Measurements from ENCODE around the gene SLC12A5.
A peak's percentile ranks its signal among the peaks of the same experiment; 100 is the strongest.

SLC12A5 gene

DNA sequence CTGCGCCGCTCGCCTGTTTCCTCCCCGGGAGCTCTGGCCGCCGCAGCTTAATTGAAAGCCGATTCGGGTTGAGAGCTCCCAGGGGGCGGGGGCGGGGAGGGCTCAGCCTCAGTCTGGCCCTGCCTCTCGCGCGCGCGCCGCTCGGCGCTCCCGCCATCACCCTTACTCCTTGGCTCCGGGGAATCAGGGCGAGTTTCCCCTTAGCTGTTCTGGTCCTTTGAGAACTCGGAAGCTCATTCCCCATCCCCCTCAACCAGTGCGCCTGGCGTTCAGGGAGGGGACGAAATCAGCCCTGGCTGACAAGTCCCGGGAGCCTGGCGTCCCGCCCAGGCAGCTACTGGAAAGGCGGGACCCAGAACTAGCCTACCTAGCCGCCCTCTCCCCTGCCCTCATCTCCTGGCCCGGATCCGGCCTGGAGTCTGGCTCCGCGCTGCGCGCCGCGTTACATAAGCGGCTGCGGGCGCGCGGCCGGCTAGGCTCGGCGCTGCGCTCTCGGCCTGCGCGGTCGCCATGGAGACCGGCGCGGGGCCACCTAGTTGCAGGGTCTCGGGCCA is 2.8 kb downstream of the SLC12A5 start:
- Histone ChIP-seq H3K36me3 (ENCODE audit: control insufficient read depth in 1 of 2, insufficient read depth in 2 of 2, low read length in 2 of 2) (no peaks in the 10 kb centered on the region), H3K27me3 (ENCODE audit: low read depth, low read length) (peaks cover 53% of the 10 kb centered on the region), H3K27ac (ENCODE audit: low read length) (no peak overlapping the region), H3K4me3 (ENCODE audit: low read depth in 1 of 2, low read length in 2 of 2) (peak overlapping the region in 1 of 2 donors; percentile 25), H3K4me1 (ENCODE audit: control insufficient read depth in 1 of 2, insufficient read depth in 2 of 2, low read length in 2 of 2) (peaks cover 0 to 9% of the 10 kb centered on the region in 2 donors), H3K9me3 (ENCODE audit: control insufficient read depth in 1 of 2, low read length in 2 of 2) (no peaks in the 10 kb centered on the region)

DNA sequence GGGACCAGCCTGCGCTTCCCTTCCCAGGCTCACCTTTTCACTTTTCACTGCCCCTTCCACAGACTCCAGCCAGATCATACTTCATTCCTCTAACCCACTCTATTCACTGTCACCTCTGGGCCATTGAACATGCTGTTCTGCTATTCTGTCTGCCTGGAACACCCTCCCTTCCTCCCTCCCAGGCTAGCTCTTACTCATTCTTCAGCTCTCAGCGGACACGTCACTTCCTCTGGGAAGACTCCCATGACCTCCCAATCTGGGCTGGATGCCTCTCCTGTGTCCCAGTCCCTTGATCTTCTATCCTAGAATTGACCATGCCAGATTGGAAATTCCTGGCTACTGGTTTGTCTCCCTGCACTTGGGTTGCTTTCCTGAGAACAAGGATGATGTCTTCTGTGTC is 5.0 kb downstream of the SLC12A5 start:
- H3K36me3 ChIP-seq (ENCODE audit: control insufficient read depth in 1 of 2, insufficient read depth in 2 of 2, low read length in 2 of 2), result no peaks in the 10 kb centered on the region
- peaks cover 39% of the 10 kb centered on the region for H3K27me3 ChIP-seq (ENCODE audit: low read depth, low read length)
- H3K27ac ChIP-seq (ENCODE audit: low read length), result no peak overlapping the region
- peaks cover 0 to 9% of the 10 kb centered on the region in 2 donors for H3K4me1 ChIP-seq (ENCODE audit: control insufficient read depth in 1 of 2, insufficient read depth in 2 of 2, low read length in 2 of 2)
- H3K9me3 ChIP-seq (ENCODE audit: control insufficient read depth in 1 of 2, low read length in 2 of 2), result no peaks in the 10 kb centered on the region
- no peak overlapping the region for H3K4me3 ChIP-seq (ENCODE audit: low read depth in 1 of 2, low read length in 2 of 2)

DNA sequence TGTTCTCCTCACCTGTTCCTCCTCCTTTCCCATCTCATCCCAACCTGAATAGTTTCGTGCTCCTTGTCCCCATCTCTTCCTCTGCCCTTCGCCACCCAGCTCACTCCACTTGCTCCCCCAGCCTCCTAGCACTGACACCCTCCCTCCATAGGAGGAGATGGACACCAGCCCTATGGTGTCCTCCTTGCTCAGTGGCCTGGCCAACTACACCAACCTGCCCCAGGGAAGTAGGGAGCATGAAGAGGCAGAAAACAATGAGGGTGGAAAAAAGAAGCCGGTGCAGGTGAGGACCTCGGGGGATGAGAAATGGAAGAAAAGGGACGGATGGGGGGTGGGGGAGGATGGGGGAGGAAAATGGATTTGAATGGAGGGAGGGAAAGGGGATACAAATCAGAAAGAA is 6.2 kb downstream of the SLC12A5 start:
- peaks cover 38% of the 10 kb centered on the region for H3K27me3 ChIP-seq (ENCODE audit: low read depth, low read length)
- H3K9me3 ChIP-seq (ENCODE audit: control insufficient read depth in 1 of 2, low read length in 2 of 2), result no peaks in the 10 kb centered on the region
- no peaks in the 10 kb centered on the region for H3K36me3 ChIP-seq (ENCODE audit: control insufficient read depth in 1 of 2, insufficient read depth in 2 of 2, low read length in 2 of 2)
- H3K4me1 ChIP-seq (ENCODE audit: control insufficient read depth in 1 of 2, insufficient read depth in 2 of 2, low read length in 2 of 2), result peaks cover 0 to 9% of the 10 kb centered on the region in 2 donors
- H3K27ac ChIP-seq (ENCODE audit: low read length), result no peak overlapping the region
- no peak overlapping the region for H3K4me3 ChIP-seq (ENCODE audit: low read depth in 1 of 2, low read length in 2 of 2)

GRCh38 chr20:46035713-46036112 is 6.7 kb downstream of the SLC12A5 start:
- Histone ChIP-seq H3K36me3 (ENCODE audit: control insufficient read depth in 1 of 2, insufficient read depth in 2 of 2, low read length in 2 of 2) (no peaks in the 10 kb centered on the region), H3K9me3 (ENCODE audit: control insufficient read depth in 1 of 2, low read length in 2 of 2) (no peaks in the 10 kb centered on the region), H3K27ac (ENCODE audit: low read length) (no peak overlapping the region), H3K27me3 (ENCODE audit: low read depth, low read length) (peaks cover 34% of the 10 kb centered on the region), H3K4me3 (ENCODE audit: low read depth in 1 of 2, low read length in 2 of 2) (no peak overlapping the region), H3K4me1 (ENCODE audit: control insufficient read depth in 1 of 2, insufficient read depth in 2 of 2, low read length in 2 of 2) (peaks cover 0 to 9% of the 10 kb centered on the region in 2 donors)

GRCh38 chr20:46036370-46036769 is 7.4 kb downstream of the SLC12A5 start:
- H3K4me3 ChIP-seq (ENCODE audit: low read depth in 1 of 2, low read length in 2 of 2), result no peak overlapping the region

GRCh38 chr20:46037036-46037435 is 8.0 kb downstream of the SLC12A5 start:
- Histone ChIP-seq H3K27me3 (ENCODE audit: low read depth, low read length) (peaks cover 22% of the 10 kb centered on the region), H3K9me3 (ENCODE audit: control insufficient read depth in 1 of 2, low read length in 2 of 2) (no peaks in the 10 kb centered on the region), H3K4me1 (ENCODE audit: control insufficient read depth in 1 of 2, insufficient read depth in 2 of 2, low read length in 2 of 2) (peaks cover 0 to 4% of the 10 kb centered on the region in 2 donors), H3K4me3 (ENCODE audit: low read depth in 1 of 2, low read length in 2 of 2) (no peak overlapping the region), H3K27ac (ENCODE audit: low read length) (no peak overlapping the region), H3K36me3 (ENCODE audit: control insufficient read depth in 1 of 2, insufficient read depth in 2 of 2, low read length in 2 of 2) (no peaks in the 10 kb centered on the region)

More at GRCh38 chr20:46036370-46036769, 7.4 kb downstream of the SLC12A5 start:
- no peaks in the 10 kb centered on the region for H3K36me3 ChIP-seq (ENCODE audit: control insufficient read depth in 1 of 2, insufficient read depth in 2 of 2, low read length in 2 of 2)
- H3K4me1 ChIP-seq (ENCODE audit: control insufficient read depth in 1 of 2, insufficient read depth in 2 of 2, low read length in 2 of 2), result peaks cover 0 to 9% of the 10 kb centered on the region in 2 donors
- H3K27ac ChIP-seq (ENCODE audit: low read length), result no peak overlapping the region
- H3K9me3 ChIP-seq (ENCODE audit: control insufficient read depth in 1 of 2, low read length in 2 of 2), result no peaks in the 10 kb centered on the region
- H3K27me3 ChIP-seq (ENCODE audit: low read depth, low read length), result peaks cover 28% of the 10 kb centered on the region

- H3K36me3 ChIP-seq (ENCODE audit: control insufficient read depth in 1 of 2, insufficient read depth in 2 of 2, low read length in 2 of 2), result no peaks in the 10 kb centered on the region
- no peaks in the 10 kb centered on the region for H3K4me1 ChIP-seq (ENCODE audit: control insufficient read depth in 1 of 2, insufficient read depth in 2 of 2, low read length in 2 of 2)
- no peaks in the 10 kb centered on the region for H3K27me3 ChIP-seq (ENCODE audit: low read depth, low read length)
- no peak overlapping the region for H3K27ac ChIP-seq (ENCODE audit: low read length)
- H3K4me3 ChIP-seq (ENCODE audit: low read depth in 1 of 2, low read length in 2 of 2), result no peak overlapping the region
- H3K9me3 ChIP-seq (ENCODE audit: control insufficient read depth in 1 of 2, low read length in 2 of 2), result no peaks in the 10 kb centered on the region
These were observed 12.0 kb downstream of the SLC12A5 start for GRCh38 chr20:46040902-46041535.

DNA sequence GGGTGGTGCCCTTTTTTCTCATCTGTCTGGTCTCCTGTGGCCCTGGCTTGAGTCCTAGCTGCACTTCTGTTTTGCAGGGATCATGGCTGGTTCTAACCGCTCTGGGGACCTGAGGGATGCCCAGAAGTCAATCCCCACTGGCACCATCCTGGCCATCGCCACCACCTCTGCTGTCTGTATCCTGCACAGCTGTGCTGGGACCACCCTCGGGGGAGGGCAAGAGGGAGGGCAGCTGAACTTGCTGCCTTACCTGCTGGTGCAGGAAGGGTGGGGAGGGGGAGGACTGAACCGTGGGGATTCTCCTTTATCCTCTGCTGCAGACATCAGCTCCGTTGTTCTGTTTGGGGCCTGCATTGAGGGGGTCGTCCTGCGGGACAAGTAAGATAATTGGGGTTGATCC is 14.5 kb downstream of the SLC12A5 start:
- Histone ChIP-seq H3K9me3 (ENCODE audit: control insufficient read depth in 1 of 2, low read length in 2 of 2) (no peaks in the 10 kb centered on the region), H3K36me3 (ENCODE audit: control insufficient read depth in 1 of 2, insufficient read depth in 2 of 2, low read length in 2 of 2) (no peaks in the 10 kb centered on the region), H3K4me3 (ENCODE audit: low read depth in 1 of 2, low read length in 2 of 2) (no peak overlapping the region), H3K27me3 (ENCODE audit: low read depth, low read length) (peaks cover 3% of the 10 kb centered on the region), H3K27ac (ENCODE audit: low read length) (no peak overlapping the region), H3K4me1 (ENCODE audit: control insufficient read depth in 1 of 2, insufficient read depth in 2 of 2, low read length in 2 of 2) (no peaks in the 10 kb centered on the region)

- Histone ChIP-seq H3K36me3 (ENCODE audit: control insufficient read depth in 1 of 2, insufficient read depth in 2 of 2, low read length in 2 of 2) (no peaks in the 10 kb centered on the region), H3K27me3 (ENCODE audit: low read depth, low read length) (peaks cover 3% of the 10 kb centered on the region), H3K4me3 (ENCODE audit: low read depth in 1 of 2, low read length in 2 of 2) (no peak overlapping the region), H3K9me3 (ENCODE audit: control insufficient read depth in 1 of 2, low read length in 2 of 2) (no peaks in the 10 kb centered on the region), H3K4me1 (ENCODE audit: control insufficient read depth in 1 of 2, insufficient read depth in 2 of 2, low read length in 2 of 2) (no peaks in the 10 kb centered on the region), H3K27ac (ENCODE audit: low read length) (no peak overlapping the region)
These were observed 15.9 kb downstream of the SLC12A5 start for GRCh38 chr20:46044896-46045295.

DNA sequence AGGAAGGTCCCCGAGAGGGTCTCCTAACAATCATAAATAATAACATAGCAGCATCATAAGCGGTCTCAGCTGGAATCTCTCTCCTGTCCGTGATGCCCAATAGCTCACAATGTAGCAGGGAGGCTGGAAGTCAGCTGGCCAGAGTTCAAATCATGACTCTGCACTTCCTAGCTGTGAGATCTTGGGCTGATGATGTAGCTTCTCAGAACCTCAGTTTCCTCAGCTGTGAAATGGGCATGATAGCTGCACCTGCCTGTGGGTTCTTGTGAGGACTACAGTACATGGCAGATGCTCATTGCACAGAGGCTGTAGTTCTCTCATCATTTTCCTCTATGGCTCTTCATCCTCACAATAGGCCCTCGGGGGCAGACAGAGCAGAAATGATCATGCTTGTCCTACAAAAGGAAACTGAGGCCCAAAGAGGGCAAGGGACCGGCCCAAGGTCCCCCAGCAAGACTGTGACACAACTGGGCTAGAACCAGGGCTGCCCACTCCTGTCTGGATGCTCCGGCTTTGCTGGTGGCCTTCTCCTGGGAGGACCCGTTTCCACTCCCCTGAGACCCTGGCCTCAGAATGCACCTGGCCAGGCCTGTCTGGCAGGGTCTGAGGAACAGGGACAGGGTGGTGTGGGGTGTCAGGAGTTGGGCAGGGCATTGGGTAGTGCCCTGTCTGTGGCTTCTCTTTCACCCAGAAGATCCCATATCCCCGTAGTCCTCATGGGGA is 17.7 kb downstream of the SLC12A5 start:
- no peaks in the 10 kb centered on the region for H3K9me3 ChIP-seq (ENCODE audit: control insufficient read depth in 1 of 2, low read length in 2 of 2)
- peaks cover 3% of the 10 kb centered on the region for H3K27me3 ChIP-seq (ENCODE audit: low read depth, low read length)
- no peaks in the 10 kb centered on the region for H3K36me3 ChIP-seq (ENCODE audit: control insufficient read depth in 1 of 2, insufficient read depth in 2 of 2, low read length in 2 of 2)
- no peak overlapping the region for H3K27ac ChIP-seq (ENCODE audit: low read length)
- H3K4me3 ChIP-seq (ENCODE audit: low read depth in 1 of 2, low read length in 2 of 2), result no peak overlapping the region
- no peaks in the 10 kb centered on the region for H3K4me1 ChIP-seq (ENCODE audit: control insufficient read depth in 1 of 2, insufficient read depth in 2 of 2, low read length in 2 of 2)

- Histone ChIP-seq H3K36me3 (ENCODE audit: control insufficient read depth in 1 of 2, insufficient read depth in 2 of 2, low read length in 2 of 2) (no peaks in the 10 kb centered on the region), H3K27ac (ENCODE audit: low read length) (no peak overlapping the region)
These were observed 18.8 kb downstream of the SLC12A5 start for GRCh38 chr20:46047821-46048220.

More at GRCh38 chr20:46047821-46048220, 18.8 kb downstream of the SLC12A5 start:
- Histone ChIP-seq H3K27me3 (ENCODE audit: low read depth, low read length) (peaks cover 3% of the 10 kb centered on the region), H3K4me1 (ENCODE audit: control insufficient read depth in 1 of 2, insufficient read depth in 2 of 2, low read length in 2 of 2) (no peaks in the 10 kb centered on the region), H3K9me3 (ENCODE audit: control insufficient read depth in 1 of 2, low read length in 2 of 2) (no peaks in the 10 kb centered on the region), H3K4me3 (ENCODE audit: low read depth in 1 of 2, low read length in 2 of 2) (no peak overlapping the region)

Data from muscle layer of duodenum (tissue), 2 donors.